Fibroblast of mammary gland (primary cell): ENCODE measurements around the gene RIPOR3.

Experiments used
- DNase-seq: peaks from one replicate; pipeline ENCODE4 v3.0.0-alpha.2; 2010; ENCODE audit warnings: low read depth
- H3K4me3 ChIP-seq: 2 replicates; pipeline ENCODE4 v1.5.1; 2011; ENCODE audit warnings: low read depth, mild to moderate bottlenecking, low read length, moderate library complexity; ENCODE audit not compliant: control insufficient read depth
- CTCF ChIP-seq: conservative IDR thresholded peaks from 2 replicates; pipeline ENCODE4 v1.5.1; 2011; ENCODE audit warnings: low read depth, low read length, inconsistent platforms; ENCODE audit not compliant: control insufficient read depth, insufficient read depth

RIPOR3 gene

DNA sequence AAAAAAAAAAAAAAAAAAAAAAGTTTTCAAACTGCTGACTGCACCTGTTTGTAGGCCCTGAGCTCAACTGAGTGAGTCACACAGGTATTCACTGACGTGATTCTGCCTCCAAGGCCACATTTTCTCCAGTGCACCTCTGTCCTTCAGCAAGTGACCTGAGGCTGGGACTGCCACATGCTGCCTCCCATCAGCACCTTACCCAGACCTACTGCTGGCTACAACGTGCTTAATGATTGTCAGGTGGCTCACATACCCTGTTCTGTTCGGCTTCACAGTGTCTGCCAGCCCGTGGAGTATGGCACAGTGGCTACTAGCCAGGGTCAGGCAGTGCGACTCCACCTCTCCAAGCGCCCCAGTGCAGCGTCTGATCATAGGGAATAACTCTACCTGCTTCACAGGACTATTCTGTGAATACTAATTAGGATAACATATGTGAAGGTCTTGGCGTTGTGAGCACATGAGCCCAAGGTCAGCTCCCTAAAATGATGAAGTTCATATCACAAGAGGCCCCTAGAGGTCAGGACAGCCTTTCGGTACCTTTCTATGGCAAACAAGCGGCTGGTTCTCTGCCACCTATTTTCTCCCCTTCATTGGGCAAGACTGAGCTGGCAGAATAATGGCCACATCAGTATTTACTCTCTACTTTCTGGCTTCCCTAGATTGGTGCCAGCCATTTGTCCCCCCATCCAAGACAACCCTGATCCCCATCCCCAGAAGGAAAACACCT, 28.1 kb downstream of the RIPOR3 start:
- DNase-seq: no peak
- no peak overlapping the region for H3K4me3 ChIP-seq
- no peak for TF ChIP-seq CTCF

- DNase-seq: no peak
- no peak for TF ChIP-seq CTCF
Measured at GRCh38 chr20:50659975-50660670, 31.2 kb downstream of the RIPOR3 start.

GRCh38 chr20:50658804-50659380, 32.5 kb downstream of the RIPOR3 start:
- no peak overlapping the region for H3K4me3 ChIP-seq
- TF ChIP-seq CTCF: no peak
- no peak for DNase-seq

More at GRCh38 chr20:50659975-50660670, 31.2 kb downstream of the RIPOR3 start:
- H3K4me3 ChIP-seq: no peak overlapping the region

DNA sequence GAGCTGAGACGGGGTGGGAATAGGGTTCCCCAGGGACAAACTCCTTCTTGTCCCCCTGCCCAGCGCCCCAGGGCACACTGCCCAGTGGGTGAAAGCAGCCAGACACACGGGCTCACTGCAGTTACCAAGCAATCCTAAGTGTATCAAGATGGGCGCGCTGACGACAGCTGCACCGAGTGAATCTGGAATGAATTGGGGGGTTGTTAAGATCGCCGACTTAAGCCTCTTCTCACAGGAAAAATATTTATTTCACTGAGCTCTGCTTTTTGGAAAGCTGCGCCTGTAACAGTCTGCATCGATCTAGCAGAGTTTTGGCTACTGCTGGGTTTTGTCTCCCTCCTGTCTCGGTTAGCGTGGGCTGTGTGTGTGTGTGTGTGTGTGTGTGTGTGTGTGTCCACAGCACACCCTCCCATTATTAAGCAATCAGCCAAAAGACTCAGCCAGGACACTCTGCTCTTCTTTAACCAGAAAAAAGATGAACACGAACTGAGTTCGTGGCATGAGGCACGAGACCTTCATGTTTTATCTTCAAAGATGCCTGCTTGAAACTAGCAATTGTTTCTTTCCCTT, 35.9 kb downstream of the RIPOR3 start:
- no peak for TF ChIP-seq CTCF
- peak overlapping the region; percentile 18 for H3K4me3 ChIP-seq
- peak; percentile 92 for DNase-seq

DNA sequence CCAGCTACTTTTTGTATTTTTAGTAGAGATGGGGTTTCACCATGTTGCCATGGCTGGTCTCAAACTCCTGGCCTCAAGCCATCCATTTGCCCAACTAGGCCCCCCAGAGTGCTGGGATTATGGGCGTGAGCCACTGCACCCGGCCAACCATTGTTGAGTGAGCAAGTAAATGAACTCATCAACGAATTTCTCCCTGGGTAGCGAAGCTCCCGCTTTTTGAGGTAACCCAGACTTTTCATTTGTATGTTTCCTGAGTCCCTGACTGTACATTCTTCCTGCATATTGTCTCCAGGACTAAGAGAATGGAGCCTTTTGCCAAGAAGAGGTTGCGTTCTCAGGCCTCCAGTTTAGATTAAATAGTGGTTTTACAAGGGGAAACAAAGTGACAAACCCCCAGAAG, 36.4 kb downstream of the RIPOR3 start:
- TF ChIP-seq CTCF: no peak
- DNase-seq: peak; percentile 59
- H3K4me3 ChIP-seq: no peak overlapping the region

GRCh38 chr20:50652702-50653294, 38.5 kb downstream of the RIPOR3 start:
- no peak for DNase-seq
- no peak for TF ChIP-seq CTCF

More at GRCh38 chr20:50652702-50653294, 38.5 kb downstream of the RIPOR3 start:
- H3K4me3 ChIP-seq: no peak overlapping the region
